ENCODE data around the gene FGFR3. TPM values are rescaled to one million over a fixed set of nuclear protein-coding genes. Genes with fewer than 3 reads are reported as not detected.
A peak's percentile ranks its signal among the peaks of the same experiment; 100 is the strongest.

The FGFR3 gene
- total RNA-seq, 1 donor from 2014 or later = 44.3 TPM

DNA sequence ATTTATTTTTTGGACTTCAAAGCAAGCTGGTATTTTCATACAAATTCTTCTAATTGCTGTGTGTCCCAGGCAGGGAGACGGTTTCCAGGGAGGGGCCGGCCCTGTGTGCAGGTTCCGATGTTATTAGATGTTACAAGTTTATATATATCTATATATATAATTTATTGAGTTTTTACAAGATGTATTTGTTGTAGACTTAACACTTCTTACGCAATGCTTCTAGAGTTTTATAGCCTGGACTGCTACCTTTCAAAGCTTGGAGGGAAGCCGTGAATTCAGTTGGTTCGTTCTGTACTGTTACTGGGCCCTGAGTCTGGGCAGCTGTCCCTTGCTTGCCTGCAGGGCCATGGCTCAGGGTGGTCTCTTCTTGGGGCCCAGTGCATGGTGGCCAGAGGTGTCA is 15.3 kb downstream of the FGFR3 start:
- no peak for TF ChIP-seq CTCF (conservative IDR thresholded peaks at IDR 0.05)
- Mint-ChIP-seq H3K4me3 (no peak overlapping the region), H3K36me3 (no peaks in the 10 kb centered on the region)

DNA sequence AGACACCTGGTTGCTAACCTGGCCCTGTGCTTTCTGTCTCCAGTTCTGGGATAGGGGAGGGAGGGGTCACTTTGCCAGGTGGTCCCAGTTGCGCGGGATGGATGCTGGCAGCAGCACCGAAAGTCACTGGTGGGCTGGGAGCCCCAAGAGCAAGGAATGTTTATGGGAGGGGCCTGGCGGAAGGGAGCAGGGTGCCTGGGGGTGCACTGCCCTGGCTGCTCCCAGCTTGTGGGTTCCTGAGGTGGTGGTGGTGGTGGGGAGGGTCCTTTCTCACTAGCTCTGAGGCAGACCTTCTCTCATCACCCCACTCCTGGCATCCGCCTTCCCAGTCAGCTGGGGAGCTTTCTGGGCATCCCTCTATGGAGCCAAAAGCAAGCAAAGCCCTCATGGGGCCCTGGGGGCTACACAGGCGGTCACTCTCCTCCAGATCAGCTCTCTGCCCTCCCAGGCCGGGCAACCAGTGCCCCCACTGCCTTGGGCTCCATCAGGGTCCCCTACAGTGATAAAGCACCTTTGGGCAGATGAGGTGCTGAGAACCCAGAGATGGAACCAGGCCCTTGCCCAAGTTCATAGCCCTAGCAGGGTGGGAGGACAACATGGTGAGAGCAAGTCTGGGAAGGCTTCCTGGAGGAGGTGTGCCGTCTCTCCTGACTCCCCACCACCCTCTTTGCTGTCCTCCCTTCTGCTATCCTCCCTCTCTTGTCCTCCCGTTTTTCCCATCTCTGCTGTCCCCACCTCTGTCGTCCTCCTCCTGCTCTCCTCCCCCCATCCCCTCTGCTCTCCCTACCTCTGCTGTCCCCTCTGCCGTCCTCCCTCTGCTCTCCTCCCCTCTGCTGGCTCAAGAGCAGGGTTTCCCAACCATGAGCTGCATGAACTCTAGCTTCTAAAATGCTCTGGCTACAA is 16.0 kb downstream of the FGFR3 start:
- no peak for DNase-seq (ENCODE audit: extremely low spot score, unreplicated experiment)
- no peaks in the 10 kb centered on the region for H3K27me3 Mint-ChIP-seq
- H3K9me3 Mint-ChIP-seq = no peaks in the 10 kb centered on the region
- H3K4me1 Mint-ChIP-seq (ENCODE audit: unreplicated experiment) = no peaks in the 10 kb centered on the region
- H3K27ac Mint-ChIP-seq = no peak overlapping the region
- no peak for TF ChIP-seq CTCF (conservative IDR thresholded peaks at IDR 0.05)
- no peaks in the 10 kb centered on the region for H3K36me3 Mint-ChIP-seq
- no peak overlapping the region for H3K4me3 Mint-ChIP-seq

More for the DNA sequence above, 15.3 kb downstream of the FGFR3 start:
- Mint-ChIP-seq H3K27me3 (no peaks in the 10 kb centered on the region), H3K4me1 (ENCODE audit: unreplicated experiment) (no peaks in the 10 kb centered on the region), H3K9me3 (no peaks in the 10 kb centered on the region), H3K27ac (no peak overlapping the region)
- no peak for DNase-seq (ENCODE audit: extremely low spot score, unreplicated experiment)

DNA sequence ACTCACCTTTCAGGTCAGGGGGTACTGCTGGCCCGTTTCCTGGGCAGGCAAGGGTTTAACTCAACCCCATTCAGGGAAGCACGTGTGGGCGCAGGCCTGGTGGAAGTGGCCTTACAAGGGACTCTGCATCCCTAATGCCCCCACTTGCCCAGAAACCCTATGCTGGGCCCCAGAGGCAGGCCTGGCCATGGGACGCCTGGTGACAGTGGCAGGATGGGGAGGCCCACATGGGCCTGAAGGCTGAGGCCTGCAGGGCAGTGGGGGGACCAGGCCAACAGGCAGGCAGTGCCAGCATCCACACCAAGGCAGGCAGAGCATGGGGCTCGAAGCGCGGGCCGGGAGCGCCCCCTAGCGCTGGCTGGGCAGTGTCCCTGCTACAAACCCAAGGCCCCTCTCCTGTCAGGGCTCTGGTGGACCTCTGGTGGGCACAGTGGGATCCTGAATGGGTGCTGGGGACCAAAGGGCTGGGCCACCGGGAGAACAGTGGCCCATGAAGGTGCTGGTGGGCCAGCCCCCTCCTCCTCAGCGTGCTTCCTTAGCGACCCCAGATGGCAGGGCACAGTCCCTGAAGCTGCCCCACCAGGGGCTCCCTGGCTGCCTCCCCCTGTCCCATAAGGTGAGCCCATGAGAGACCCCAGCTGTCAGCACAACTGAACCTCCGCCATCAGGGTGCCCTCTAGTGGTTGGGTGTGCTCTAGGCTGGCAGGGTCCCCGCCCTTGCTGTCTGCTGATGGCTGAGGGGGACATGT is 16.8 kb downstream of the FGFR3 start:
- H3K27ac Mint-ChIP-seq = no peak overlapping the region
- no peaks in the 10 kb centered on the region for H3K4me1 Mint-ChIP-seq (ENCODE audit: unreplicated experiment)
- no peaks in the 10 kb centered on the region for H3K9me3 Mint-ChIP-seq
- DNase-seq (ENCODE audit: extremely low spot score, unreplicated experiment) = peak; percentile 88
- no peak overlapping the region for H3K4me3 Mint-ChIP-seq
- H3K27me3 Mint-ChIP-seq = no peaks in the 10 kb centered on the region
- H3K36me3 Mint-ChIP-seq = no peaks in the 10 kb centered on the region
- TF ChIP-seq CTCF (conservative IDR thresholded peaks at IDR 0.05) = peak; percentile 97

DNA sequence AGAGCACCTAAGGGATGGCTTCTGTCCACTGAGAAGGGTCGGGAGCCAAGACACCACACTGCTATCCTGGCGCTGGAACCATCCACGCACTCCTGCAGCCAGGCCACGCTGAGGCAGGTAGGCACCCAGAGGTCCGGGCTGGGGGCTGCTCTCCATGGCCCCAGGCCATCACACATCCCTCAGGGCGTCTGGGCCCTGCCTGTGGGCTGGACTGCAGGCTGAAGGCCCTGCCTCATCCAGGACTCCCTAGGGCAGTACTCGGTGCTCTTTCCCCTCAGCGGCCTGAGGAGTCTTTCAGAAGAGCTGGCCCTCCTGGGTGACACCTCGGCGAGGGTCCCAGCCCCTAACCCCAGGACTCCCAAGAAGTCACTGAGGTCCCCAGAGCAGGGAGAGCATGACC is 17.7 kb downstream of the FGFR3 start:
- Mint-ChIP-seq H3K27ac (no peak overlapping the region), H3K36me3 (no peaks in the 10 kb centered on the region), H3K4me3 (no peak overlapping the region), H3K4me1 (ENCODE audit: unreplicated experiment) (no peaks in the 10 kb centered on the region), H3K27me3 (no peaks in the 10 kb centered on the region), H3K9me3 (no peaks in the 10 kb centered on the region)
- DNase-seq (ENCODE audit: extremely low spot score, unreplicated experiment) = no peak
- no peak for TF ChIP-seq CTCF (conservative IDR thresholded peaks at IDR 0.05)

- Mint-ChIP-seq H3K27ac (no peak overlapping the region), H3K27me3 (no peaks in the 10 kb centered on the region), H3K4me1 (ENCODE audit: unreplicated experiment) (no peaks in the 10 kb centered on the region), H3K9me3 (no peaks in the 10 kb centered on the region), H3K36me3 (no peaks in the 10 kb centered on the region), H3K4me3 (no peak overlapping the region)
- TF ChIP-seq CTCF (conservative IDR thresholded peaks at IDR 0.05) = no peak
- no peak for DNase-seq (ENCODE audit: extremely low spot score, unreplicated experiment)
These were observed 19.6 kb downstream of the FGFR3 start for GRCh38 chr4:1812720-1813119.
